ENCODE data around the gene ENG.

The ENG gene

DNA sequence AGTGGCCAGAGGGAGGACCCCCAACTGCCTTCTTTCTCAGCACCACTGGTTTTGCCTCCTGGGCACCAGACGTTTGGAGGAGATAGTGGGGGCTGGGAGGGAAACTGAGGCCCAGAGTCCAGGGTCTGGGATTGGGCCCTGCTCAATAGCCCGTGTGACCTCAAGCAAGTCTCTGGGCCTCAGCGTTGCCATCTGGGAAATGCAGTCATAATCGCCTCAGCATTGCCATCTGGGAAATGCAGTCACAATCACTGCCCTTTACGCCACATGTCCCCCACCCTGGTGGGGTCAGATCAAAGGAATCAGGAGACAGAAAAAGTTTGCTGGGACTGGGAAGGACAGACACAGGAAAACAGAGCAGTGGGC lies 77.6 kb downstream of the ENG start:
- DNase-seq (ENCODE audit: low read depth, low spot score): no peak

DNA sequence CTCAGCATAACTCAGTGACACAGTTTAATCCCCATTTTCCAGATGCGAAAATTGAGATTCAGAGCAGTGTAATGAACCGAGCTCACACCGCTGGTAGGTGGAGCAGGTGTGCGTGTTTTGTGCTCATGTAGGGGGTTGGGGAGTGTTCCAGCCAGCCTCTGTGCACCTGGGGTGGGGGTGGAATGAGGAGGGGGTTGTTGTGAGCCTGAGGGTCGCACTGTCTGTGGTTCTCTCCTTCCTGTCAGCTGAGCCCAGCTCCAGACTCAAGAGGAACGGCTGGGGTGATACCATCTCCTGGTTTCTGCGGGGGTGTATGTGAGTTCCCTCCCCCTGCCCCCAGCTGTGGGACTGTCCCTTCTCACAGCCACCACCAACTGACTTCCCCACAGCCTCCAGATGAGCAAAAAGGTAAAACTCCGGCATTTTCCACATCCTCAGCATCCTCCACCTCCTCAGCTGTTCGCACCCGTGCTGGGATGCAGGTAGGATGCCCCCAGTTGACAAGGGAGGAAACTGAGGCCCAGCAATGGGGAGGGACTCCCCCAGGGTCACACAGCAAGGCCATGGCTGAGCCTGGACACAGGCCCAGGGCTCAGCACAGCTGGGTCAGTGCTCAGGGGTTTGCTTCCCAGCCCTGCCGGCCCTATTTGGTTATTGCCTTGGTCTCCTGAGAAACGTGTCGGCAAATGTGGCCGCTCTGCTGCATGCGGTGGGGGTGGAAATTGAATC lies 78.1 kb downstream of the ENG start:
- peak; percentile 42 for DNase-seq (ENCODE audit: low read depth, low spot score)

DNA sequence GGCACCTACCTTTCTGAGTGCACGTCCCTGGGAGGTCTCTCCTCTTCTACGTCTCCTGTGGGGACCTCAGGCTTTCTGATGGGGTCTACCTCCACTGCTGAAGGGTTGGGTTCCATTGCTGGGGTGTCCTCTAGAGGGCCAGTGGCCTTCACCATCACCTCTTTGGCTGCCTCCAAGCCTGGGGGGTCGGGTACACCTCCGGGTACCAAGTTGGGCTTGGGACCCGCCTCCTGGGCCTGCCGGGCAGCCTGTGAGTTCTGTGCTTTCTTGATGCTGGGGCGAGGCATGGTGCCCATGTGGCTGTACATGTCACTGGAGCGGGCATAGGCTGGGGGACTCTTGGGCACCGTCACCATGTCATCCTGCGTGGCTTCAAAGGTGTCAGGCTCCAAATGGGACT lies 80.5 kb downstream of the ENG start:
- DNase-seq (ENCODE audit: low read depth, low spot score): no peak

DNA sequence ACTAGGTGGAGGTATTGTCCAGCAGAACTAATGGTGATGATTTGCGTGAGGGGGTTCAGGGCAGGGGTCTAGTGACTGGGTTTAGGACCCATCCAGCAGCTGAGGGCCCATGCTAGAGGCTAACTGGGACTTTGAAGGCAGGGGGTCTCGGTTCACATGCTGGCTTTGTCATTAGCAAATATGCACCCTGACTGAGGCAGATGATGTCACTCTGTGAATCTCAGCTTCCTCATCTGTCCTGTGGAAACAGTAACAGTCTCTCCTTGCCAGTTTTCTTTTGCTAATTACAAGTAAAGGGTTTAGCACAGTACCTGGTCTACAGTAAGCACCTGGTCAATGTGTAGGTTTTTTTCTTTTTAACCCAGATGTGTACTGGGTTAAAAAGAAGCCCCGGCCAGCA lies 81.2 kb downstream of the ENG start:
- DNase-seq (ENCODE audit: low read depth, low spot score): no peak

DNA sequence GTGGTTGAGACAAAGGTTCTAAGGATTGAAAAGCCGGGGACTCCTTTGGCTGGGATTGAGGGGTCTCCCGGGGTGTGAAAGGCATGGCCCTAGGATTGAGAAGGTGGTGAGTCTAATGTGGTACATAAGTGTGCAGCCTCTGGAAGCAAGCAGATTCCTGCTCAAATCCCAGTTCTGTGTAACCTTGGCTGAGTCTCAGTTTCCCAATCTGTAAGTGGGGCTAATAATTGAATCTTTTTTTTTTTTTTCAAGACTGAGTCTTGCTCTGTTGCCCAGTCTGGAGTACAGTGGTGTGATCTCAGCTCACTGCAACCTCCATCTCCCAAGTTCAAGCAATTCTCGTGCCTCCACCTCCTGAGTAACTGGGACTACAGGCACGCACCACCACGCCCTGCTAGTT lies 81.9 kb downstream of the ENG start:
- no peak for DNase-seq (ENCODE audit: low read depth, low spot score)

GRCh38 chr9:127771570-127772189 lies 82.8 kb downstream of the ENG start:
- no peak for DNase-seq (ENCODE audit: low read depth, low spot score)

DNA sequence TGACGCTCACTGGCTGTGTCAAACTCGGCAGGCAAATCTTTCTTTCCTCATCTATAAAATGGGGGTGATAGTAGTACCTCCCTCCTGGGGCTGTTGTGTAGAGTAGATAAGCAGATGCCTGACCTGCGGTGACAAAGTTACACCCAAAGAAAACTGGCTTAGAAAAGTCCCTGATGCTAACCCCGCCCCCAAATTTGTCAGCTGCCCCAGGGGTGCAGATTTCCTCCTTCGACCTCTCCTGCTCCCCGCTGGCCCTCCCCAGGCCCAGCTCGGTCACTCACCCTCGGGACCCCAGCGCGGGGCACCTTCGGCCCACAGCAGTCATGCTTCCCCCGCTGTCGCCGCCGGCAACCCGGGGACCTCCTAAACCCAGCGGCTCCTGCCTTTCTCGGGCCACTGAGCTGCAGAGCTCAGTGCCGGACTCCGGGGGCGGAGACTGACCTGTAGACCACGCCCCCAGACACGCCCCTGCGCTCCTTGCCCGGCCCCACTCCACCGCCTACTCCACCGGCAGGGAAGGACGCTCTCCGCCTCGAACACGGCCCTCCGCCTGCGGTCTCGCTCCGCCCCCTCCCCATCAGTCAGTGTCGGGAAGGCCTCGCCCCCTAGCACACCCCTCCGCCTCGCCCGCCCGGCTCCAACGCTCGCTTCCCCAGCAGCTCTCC lies 83.4 kb downstream of the ENG start:
- peak; percentile 84 for DNase-seq (ENCODE audit: low read depth, low spot score)

DNA sequence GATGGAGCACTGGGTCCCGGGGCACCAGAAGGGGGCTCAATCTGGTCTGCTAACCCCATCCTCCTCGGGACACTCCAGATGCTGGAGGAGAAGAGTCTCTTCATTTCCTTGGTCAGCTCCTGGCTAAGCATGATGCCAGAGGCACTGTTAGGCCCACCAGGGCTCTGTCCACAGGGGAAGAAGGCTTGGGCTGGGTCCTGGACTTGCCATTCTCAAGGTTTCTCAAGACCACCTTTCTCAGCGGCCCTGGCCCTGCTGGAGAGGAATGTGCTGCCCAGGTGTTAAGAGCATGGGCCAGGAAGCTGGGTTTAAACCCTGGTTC lies 83.9 kb downstream of the ENG start:
- no peak for DNase-seq (ENCODE audit: low read depth, low spot score)

- no peak for DNase-seq (ENCODE audit: low read depth, low spot score)
Measured at GRCh38 chr9:127769929-127770582, 84.4 kb downstream of the ENG start.

GRCh38 chr9:127769101-127769500 lies 85.4 kb downstream of the ENG start:
- DNase-seq (ENCODE audit: low read depth, low spot score): no peak

- no peak for DNase-seq (ENCODE audit: low read depth, low spot score)
Measured at GRCh38 chr9:127768698-127769097, 85.8 kb downstream of the ENG start.

DNA sequence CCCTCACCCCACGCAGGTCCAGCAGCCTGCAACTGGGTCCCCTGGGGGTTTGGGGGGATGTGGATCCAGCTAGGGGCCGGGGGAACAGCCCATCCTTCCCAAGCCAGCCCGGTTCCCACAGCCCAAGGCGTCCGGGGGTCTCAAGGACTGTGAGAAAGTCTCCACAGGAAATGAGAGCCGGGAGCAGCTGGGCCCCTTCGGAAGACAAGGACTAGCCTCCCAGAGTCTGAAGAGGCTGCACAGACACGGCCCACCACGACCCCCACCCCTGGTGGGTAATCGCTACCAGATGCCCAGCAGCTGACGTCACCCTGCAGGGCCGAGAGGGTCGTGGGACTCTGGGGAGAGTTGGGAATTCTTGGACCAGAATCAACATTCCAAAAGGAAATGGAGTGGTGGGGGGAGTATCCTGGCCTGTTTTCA lies 86.5 kb downstream of the ENG start:
- no peak for DNase-seq (ENCODE audit: low read depth, low spot score)

GRCh38 chr9:127767410-127767809 lies 87.0 kb downstream of the ENG start:
- DNase-seq (ENCODE audit: low read depth, low spot score): no peak

DNA sequence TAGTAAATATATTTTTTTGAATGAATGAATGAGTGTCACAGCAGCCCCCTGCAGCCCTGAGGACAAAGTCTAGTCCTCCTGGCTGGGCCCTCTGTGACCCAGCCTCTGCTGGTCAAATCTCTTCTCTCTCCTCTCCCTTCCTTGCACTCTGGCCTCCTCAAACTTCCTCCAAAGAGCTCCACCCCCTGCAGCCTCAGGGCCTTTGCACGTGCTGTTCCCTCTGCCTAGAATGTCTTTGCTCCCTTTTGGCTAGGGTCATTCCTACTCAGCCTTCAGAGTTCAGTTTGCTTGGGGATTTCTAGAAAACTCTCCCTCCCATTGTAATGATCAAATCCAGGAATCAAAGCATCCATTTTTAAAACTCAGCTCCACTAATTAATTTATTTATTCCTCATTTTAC lies 89.0 kb downstream of the ENG start:
- no peak for DNase-seq (ENCODE audit: low read depth, low spot score)

All from activated naive CD8-positive, alpha-beta T cell treated with anti-CD3 and anti-CD28 coated beads, Interleukin-2, amount 50 U/mL, for 16 hours (primary cell).